Measurements from ENCODE around the gene RPS2.
A peak's percentile ranks its signal among the peaks of the same experiment; 100 is the strongest.
"Not testable (repeated sequence)": the region's sequence is repeated elsewhere in the genome, so short reads cannot be mapped to it uniquely, and the experiment has no call there.

Gene RPS2

GRCh38 chr16:1964506-1965395, at the start of gene RPS2:
Gene RPS2 (minus strand): TSS chr16:1964826. CDS start chr16:1964625, 201 bp downstream.
- Histone ChIP-seq H3K36me3 (peaks cover 20% of the 10 kb centered on the region), H3K27me3 (no peaks in the 10 kb centered on the region), H3K9me3 (no peaks in the 10 kb centered on the region), H3K4me3 (ENCODE audit: low read depth in 1 of 2, low read length in 1 of 2) (peak within 1 kb of the TSS; percentile 80 to 87), H3K27ac (peak within 1 kb of the TSS; percentile 88), H3K4me1 (ENCODE audit: control insufficient read depth in 1 of 2, insufficient read depth in 1 of 2, low read depth in 1 of 2, low read length in 1 of 2) (peaks cover 35 to 39% of the 10 kb centered on the region in 2 experiments)
- peak; percentile 27 for TF ChIP-seq CTCF (IDR thresholded peaks at IDR 0.05)

GRCh38 chr16:2013527-2013926, 48.9 kb upstream of the RPS2 start:
- Histone ChIP-seq H3K4me1 (ENCODE audit: control insufficient read depth in 1 of 2, insufficient read depth in 1 of 2, low read depth in 1 of 2, low read length in 1 of 2) (peaks cover 15 to 16% of the 10 kb centered on the region in 2 experiments), H3K27ac (no peak overlapping the region), H3K4me3 (ENCODE audit: low read depth in 1 of 2, low read length in 1 of 2) (no peak overlapping the region), H3K27me3 (peaks cover 20% of the 10 kb centered on the region), H3K9me3 (no peaks in the 10 kb centered on the region), H3K36me3 (no peaks in the 10 kb centered on the region)
- no peak for TF ChIP-seq CTCF (IDR thresholded peaks at IDR 0.05)

GRCh38 chr16:2011726-2012125, 47.1 kb upstream of the RPS2 start:
- not testable (repeated sequence) for H3K4me3 ChIP-seq (ENCODE audit: low read depth in 1 of 2, low read length in 1 of 2); H3K36me3 ChIP-seq; H3K9me3 ChIP-seq; H3K27ac ChIP-seq; H3K27me3 ChIP-seq
- H3K4me1 ChIP-seq (ENCODE audit: control insufficient read depth in 1 of 2, insufficient read depth in 1 of 2, low read depth in 1 of 2, low read length in 1 of 2), result peaks cover 29 to 33% of the 10 kb centered on the region in 2 experiments

GRCh38 chr16:2009791-2010510, 45.3 kb upstream of the RPS2 start, which contains the start of gene ZNF598:
Gene ZNF598 (minus strand): TSS chr16:2009821.
- Histone ChIP-seq H3K27me3 (peaks cover 6% of the 10 kb centered on the region), H3K9me3 (no peaks in the 10 kb centered on the region), H3K4me3 (ENCODE audit: low read depth in 1 of 2, low read length in 1 of 2) (peak within 1 kb of the TSS; percentile 77 to 82), H3K27ac (peak within 1 kb of the TSS; percentile 81), H3K36me3 (no peaks in the 10 kb centered on the region), H3K4me1 (ENCODE audit: control insufficient read depth in 1 of 2, insufficient read depth in 1 of 2, low read depth in 1 of 2, low read length in 1 of 2) (peaks cover 29 to 42% of the 10 kb centered on the region in 2 experiments)
- peak; percentile 63 for TF ChIP-seq CTCF (IDR thresholded peaks at IDR 0.05)

- Histone ChIP-seq H3K4me1 (ENCODE audit: control insufficient read depth in 1 of 2, insufficient read depth in 1 of 2, low read depth in 1 of 2, low read length in 1 of 2) (peaks cover 31 to 44% of the 10 kb centered on the region in 2 experiments), H3K9me3 (no peaks in the 10 kb centered on the region), H3K27me3 (peaks cover 6% of the 10 kb centered on the region), H3K27ac (peak overlapping the region; percentile 72), H3K36me3 (no peaks in the 10 kb centered on the region), H3K4me3 (ENCODE audit: low read depth in 1 of 2, low read length in 1 of 2) (peak overlapping the region; percentile 77 to 82)
- TF ChIP-seq CTCF (IDR thresholded peaks at IDR 0.05), result no peak
Measured at GRCh38 chr16:2009164-2009711, 44.6 kb upstream of the RPS2 start.

Data from neutrophil (primary cell).